HG03066 (cell line): Measurements from ENCODE around the gene RNF6.
"Not testable (repeated sequence)": the region's sequence is repeated elsewhere in the genome, so short reads cannot be mapped to it uniquely, and the experiment has no call there.

Experiments used
- ATAC-seq: cut with Tn5 transposase; IDR thresholded peaks from one replicate; pipeline ENCODE4 v1.9.1; 2021; ENCODE audit warnings: low read depth; ENCODE audit not compliant: unreplicated experiment

RNF6 gene

GRCh38 chr13:26221721-26222519, at the start of gene RNF6:
RNF6 (minus strand) TSS chr13:26222314; CDS start chr13:26219649, 2,665 bp downstream.
- peak; percentile 97 for ATAC-seq

- ATAC-seq: no peak
These were observed 48.6 kb upstream of the RNF6 start for GRCh38 chr13:26270707-26271106.

- no peak for ATAC-seq
These were observed 44.2 kb upstream of the RNF6 start for GRCh38 chr13:26266311-26266710.

GRCh38 chr13:26262156-26262555, 40.0 kb upstream of the RNF6 start:
- ATAC-seq: no peak

- no peak for ATAC-seq
These were observed 37.5 kb upstream of the RNF6 start for GRCh38 chr13:26259634-26260033.

GRCh38 chr13:26257049-26257448, 34.9 kb upstream of the RNF6 start:
- no peak for ATAC-seq

GRCh38 chr13:26255691-26256277, 33.7 kb upstream of the RNF6 start:
- ATAC-seq: no peak

GRCh38 chr13:26255115-26255514, 33.0 kb upstream of the RNF6 start:
- no peak for ATAC-seq

- peak; percentile 34 for ATAC-seq
These were observed 32.5 kb upstream of the RNF6 start for GRCh38 chr13:26254583-26255111.

GRCh38 chr13:26253787-26254582, 31.9 kb upstream of the RNF6 start, which contains the start of gene CDK8:
CDK8 (plus strand) TSS chr13:26254129; CDS start chr13:26254642, 513 bp downstream.
- ATAC-seq: peak; percentile 82

- no peak for ATAC-seq
These were observed 31.2 kb upstream of the RNF6 start for GRCh38 chr13:26253262-26253786.

GRCh38 chr13:26252006-26252405, 29.9 kb upstream of the RNF6 start:
- not testable (repeated sequence) for ATAC-seq

- ATAC-seq: no peak
These were observed 27.4 kb upstream of the RNF6 start for GRCh38 chr13:26249551-26249950.

- no peak for ATAC-seq
These were observed 25.5 kb upstream of the RNF6 start for GRCh38 chr13:26247608-26248007.

- ATAC-seq: no peak
These were observed 24.9 kb upstream of the RNF6 start for GRCh38 chr13:26247011-26247410.

GRCh38 chr13:26246154-26246553, 24.0 kb upstream of the RNF6 start:
- no peak for ATAC-seq

- ATAC-seq: no peak
These were observed 14.2 kb upstream of the RNF6 start for GRCh38 chr13:26236296-26236695.

- ATAC-seq: no peak
These were observed 8.6 kb upstream of the RNF6 start for GRCh38 chr13:26230703-26231102.

- ATAC-seq: no peak
These were observed 7.0 kb upstream of the RNF6 start for GRCh38 chr13:26229080-26229615.

GRCh38 chr13:26228096-26228495, 6.0 kb upstream of the RNF6 start:
- ATAC-seq: no peak
